NT2/D1 (cell line): Measurements from ENCODE around the gene OR52E6.
A peak's percentile ranks its signal among the peaks of the same experiment; 100 is the strongest.

Experiments used
- DNase-seq: peaks from one replicate; pipeline ENCODE4 v3.0.0-alpha.2; 2011; ENCODE audit warnings: low read depth, low spot score
- H3K27me3 ChIP-seq: 2 replicates; pipeline ENCODE4 v1.6.0; 2011; ENCODE audit warnings: mild to moderate bottlenecking; ENCODE audit not compliant: insufficient read length, insufficient read depth
- H3K36me3 ChIP-seq: 2 replicates; pipeline ENCODE4 v1.6.1; 2011; ENCODE audit warnings: mild to moderate bottlenecking, low read length, mixed read lengths; ENCODE audit not compliant: insufficient read depth, insufficient read length
- H3K4me1 ChIP-seq: 2 replicates; pipeline ENCODE4 v1.5.1; 2011; ENCODE audit not compliant: insufficient read depth, insufficient read length
- H3K4me3 ChIP-seq: 2 replicates; pipeline ENCODE4 v1.5.1; 2011; ENCODE audit warnings: low read depth; ENCODE audit not compliant: insufficient read length
- H3K9ac ChIP-seq: 2 replicates; pipeline ENCODE4 v1.6.0; 2011; ENCODE audit warnings: low read depth; ENCODE audit not compliant: insufficient read length
- H3K9me3 ChIP-seq: 2 replicates; pipeline ENCODE4 v1.5.1; 2011; ENCODE audit warnings: mild to moderate bottlenecking, low read length; ENCODE audit not compliant: insufficient read depth
- SUZ12 ChIP-seq: IDR thresholded peaks from 2 replicates; pipeline ENCODE4 v1.6.1; 2011; ENCODE audit not compliant: insufficient read length, insufficient read depth; ENCODE audit errors: extremely low read depth
- YY1 ChIP-seq: IDR thresholded peaks from 2 replicates; pipeline ENCODE4 v1.6.1; 2011; ENCODE audit not compliant: insufficient read length, insufficient read depth
- ZNF274 ChIP-seq: IDR thresholded peaks from 2 replicates; pipeline ENCODE4 v1.6.1; 2011; ENCODE audit warnings: mild to moderate bottlenecking, low read depth, low read length

Gene OR52E6

DNA sequence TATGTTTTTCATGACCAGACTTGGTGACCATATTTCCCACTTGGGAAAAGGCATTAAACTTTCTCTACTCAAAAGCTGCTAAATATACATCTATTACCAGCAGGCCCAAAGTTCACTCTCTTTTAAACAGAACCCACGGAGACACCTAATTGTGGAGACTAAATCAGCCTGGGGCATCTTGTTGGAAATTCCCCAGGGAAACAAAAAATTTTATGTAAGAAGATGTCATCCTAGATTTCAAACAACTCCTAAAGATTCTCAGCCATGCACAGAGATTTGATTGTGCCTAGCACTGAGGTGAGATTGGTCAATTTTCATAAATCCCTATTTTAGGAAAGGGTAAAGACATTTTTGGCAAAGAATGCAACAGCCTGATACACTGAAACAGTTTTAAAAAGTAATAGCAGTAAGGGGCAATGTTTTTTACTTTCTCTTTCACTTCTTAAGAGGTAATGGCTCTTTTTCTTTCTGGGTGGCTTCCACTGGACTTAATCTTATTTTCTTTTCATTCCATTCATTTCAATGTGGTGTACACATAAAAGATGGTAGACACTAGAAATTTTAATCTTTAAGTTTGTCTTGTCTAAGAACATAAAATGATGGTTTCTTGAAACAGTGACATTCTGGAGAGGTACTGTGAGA is 23.3 kb downstream of the OR52E6 start:
- no peaks in the 10 kb centered on the region for H3K36me3 ChIP-seq
- no peak overlapping the region for H3K4me3 ChIP-seq
- no peak overlapping the region for H3K9ac ChIP-seq
- TF ChIP-seq SUZ12 (no peak), ZNF274 (no peak), YY1 (no peak)
- H3K4me1 ChIP-seq: no peaks in the 10 kb centered on the region
- no peaks in the 10 kb centered on the region for H3K27me3 ChIP-seq
- no peaks in the 10 kb centered on the region for H3K9me3 ChIP-seq
- no peak for DNase-seq

DNA sequence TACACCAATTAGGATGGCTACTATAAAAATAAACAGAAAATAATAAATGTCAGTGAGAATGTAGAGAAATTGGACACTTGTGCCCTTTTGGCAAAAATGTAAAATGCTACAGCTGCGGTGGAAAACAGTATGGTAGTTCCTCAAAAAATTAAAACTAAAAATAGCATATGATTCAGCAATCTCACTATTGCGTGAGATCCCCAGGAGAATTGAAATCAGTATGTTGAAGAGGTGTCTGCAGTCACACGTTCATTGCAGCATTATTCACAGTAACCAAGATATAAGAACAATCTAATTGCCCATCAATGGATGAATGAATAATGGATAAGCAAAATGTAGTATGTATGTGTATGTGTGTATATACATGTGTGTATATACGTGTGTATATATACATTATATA is 26.2 kb downstream of the OR52E6 start:
- no peak for TF ChIP-seq YY1
- no peak for TF ChIP-seq SUZ12
- no peak for TF ChIP-seq ZNF274
- H3K9ac ChIP-seq: no peak overlapping the region
- no peaks in the 10 kb centered on the region for H3K9me3 ChIP-seq
- H3K36me3 ChIP-seq: no peaks in the 10 kb centered on the region
- no peak overlapping the region for H3K4me3 ChIP-seq
- DNase-seq: no peak
- no peaks in the 10 kb centered on the region for H3K4me1 ChIP-seq
- H3K27me3 ChIP-seq: no peaks in the 10 kb centered on the region

DNA sequence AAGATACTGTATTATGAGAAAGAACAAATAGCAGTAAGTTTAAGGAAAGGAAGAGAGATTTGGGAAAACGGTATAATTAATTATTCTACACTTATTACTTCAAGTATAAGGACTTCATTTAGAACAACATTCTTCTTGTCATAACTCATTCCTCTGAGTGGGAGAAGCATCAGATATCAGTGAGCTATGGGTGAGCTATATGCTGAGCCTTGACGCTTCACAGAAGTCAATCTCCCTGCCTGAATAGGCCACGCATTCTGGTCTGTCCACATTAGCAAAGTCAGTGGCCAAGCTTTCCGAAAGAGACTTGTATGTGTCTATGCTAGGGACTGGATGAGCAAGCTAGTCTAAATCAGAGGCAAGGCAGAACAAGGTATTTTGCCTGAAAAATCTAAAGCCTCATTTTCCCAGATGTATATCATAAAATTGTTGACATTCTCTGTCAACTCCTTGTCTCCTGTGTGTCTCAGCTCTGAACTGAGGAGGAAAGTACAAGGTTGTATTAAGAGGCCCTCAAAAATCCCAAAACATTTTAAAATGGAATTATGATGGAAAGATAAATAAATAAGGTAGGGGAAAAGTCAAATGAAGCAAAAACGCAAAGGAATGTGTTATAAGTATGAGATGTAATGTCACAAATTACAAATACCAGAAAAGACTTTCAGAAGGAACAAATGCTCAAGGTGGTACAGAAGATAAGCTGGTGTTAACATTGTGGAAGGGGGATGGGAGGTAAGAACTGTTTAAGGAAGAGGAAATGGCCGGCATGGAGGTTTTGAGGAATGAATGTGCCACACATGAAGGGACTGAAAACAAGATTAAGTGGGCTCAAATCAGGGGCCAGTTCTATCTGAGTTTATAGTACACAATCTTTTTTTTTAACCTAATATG is 31.5 kb downstream of the OR52E6 start:
- TF ChIP-seq ZNF274: no peak
- no peak for TF ChIP-seq YY1
- no peak for TF ChIP-seq SUZ12
- Histone ChIP-seq H3K9ac (no peak overlapping the region), H3K4me1 (no peaks in the 10 kb centered on the region), H3K9me3 (no peaks in the 10 kb centered on the region), H3K4me3 (no peak overlapping the region), H3K36me3 (no peaks in the 10 kb centered on the region), H3K27me3 (no peaks in the 10 kb centered on the region)
- no peak for DNase-seq

DNA sequence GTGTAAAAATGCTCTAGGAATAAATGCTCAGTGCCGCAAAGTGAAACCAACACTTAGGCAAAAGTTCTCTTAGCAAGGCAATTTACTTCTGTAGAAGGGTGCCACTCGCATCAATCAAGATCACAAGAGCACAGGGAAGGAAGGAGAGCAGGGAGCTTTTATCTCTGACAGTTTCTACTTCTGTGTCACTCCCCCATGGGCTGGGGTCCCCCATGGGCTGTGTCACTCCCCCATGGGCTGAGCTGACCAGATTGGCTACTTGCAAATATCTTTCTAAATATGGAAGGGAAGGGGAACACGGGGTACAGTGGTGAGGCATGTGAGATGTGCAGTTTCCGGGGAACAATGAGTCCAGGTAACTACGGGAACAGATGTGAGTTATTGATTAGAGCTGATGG is 32.6 kb downstream of the OR52E6 start:
- no peaks in the 10 kb centered on the region for H3K36me3 ChIP-seq
- H3K9me3 ChIP-seq: peaks cover 8% of the 10 kb centered on the region
- no peaks in the 10 kb centered on the region for H3K4me1 ChIP-seq
- DNase-seq: no peak
- no peak overlapping the region for H3K9ac ChIP-seq
- H3K27me3 ChIP-seq: no peaks in the 10 kb centered on the region
- H3K4me3 ChIP-seq: no peak overlapping the region
- TF ChIP-seq SUZ12 (no peak), ZNF274 (no peak), YY1 (no peak)

DNA sequence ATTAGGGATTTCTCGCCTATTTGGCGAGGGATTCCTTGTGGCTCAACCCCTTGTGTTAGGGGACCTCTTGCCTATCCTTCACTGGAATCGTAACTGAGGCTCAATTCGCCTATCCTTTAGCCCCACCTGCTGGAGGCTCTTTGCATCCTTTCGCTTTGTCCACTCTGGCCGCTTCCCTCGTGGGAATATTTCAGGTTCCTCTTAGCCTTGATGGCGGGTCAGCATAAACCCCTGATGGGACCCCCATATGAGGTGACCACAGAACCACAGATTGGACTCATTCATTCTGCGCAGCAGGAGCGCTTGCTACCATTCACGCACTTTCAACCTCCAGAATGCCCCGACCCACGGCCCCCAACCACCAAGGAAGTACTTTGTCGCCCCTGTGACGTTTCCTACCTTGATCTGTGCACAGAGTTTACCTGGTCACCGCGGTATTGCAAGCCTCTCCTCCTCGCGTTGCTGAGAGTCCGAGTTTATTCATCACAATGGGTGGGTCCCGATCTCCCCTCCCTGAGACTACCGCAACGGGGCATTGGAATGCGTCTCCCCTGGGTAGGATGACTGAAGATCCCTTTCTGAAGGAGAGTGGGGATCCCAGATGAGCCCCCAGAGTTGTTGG is 33.1 kb downstream of the OR52E6 start, which contains the start of gene OR52N2:
Gene OR52N2, plus strand, starts transcription at position 425 of the 622 bp plus-strand sequence. CDS start 11,412 bp downstream, outside the sequence.
- TF ChIP-seq ZNF274: no peak
- TF ChIP-seq YY1: no peak
- TF ChIP-seq SUZ12: no peak
- Histone ChIP-seq H3K4me3 (no peak within 1 kb of the TSS), H3K27me3 (no peaks in the 10 kb centered on the region), H3K4me1 (no peaks in the 10 kb centered on the region), H3K36me3 (no peaks in the 10 kb centered on the region), H3K9ac (no peak within 1 kb of the TSS), H3K9me3 (peaks cover 13% of the 10 kb centered on the region)
- peak; percentile 57 for DNase-seq

DNA sequence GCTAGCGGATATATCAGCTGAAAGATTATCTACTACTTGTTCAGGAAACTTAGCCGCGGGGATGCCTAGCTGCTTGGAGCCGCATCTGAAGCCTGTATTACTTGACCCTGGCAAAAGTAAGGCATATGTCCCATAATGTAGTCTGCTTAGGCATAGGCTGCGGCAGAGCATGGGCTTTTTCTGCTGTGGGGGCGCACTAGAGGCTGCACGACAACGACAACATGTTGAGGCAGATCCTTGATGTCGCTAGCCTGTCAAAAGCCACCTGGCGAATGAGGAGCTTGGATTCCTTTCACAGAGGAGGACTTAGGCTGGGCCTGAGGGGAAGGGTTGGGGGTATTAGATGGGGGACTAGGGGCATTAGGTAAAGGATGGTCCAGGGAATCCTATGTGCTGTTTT is 34.1 kb downstream of the OR52E6 start:
- no peak overlapping the region for H3K4me3 ChIP-seq
- no peaks in the 10 kb centered on the region for H3K27me3 ChIP-seq
- H3K9me3 ChIP-seq: peaks cover 18% of the 10 kb centered on the region
- H3K4me1 ChIP-seq: no peaks in the 10 kb centered on the region
- TF ChIP-seq YY1 (no peak), SUZ12 (no peak), ZNF274 (no peak)
- H3K9ac ChIP-seq: no peak overlapping the region
- H3K36me3 ChIP-seq: no peaks in the 10 kb centered on the region
- DNase-seq: no peak

DNA sequence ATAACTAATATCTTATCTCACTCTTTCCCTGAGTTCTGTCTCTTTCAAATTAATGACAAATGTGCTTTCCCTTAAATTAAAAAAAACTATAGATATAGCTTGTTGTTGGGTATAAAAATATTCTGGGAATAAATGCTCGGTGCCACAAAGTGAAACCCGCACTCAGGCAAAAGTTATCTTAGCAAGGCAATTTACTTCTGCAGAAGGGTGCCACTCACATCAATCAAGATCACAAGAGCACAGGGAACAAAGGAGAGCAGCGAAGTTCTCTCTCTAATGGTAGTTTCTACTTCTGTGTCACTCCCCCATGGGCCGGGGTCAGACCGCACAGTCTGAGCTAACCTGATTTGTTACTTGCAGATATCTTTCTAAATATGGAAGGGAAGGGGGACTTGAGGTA is 37.7 kb downstream of the OR52E6 start:
- no peak overlapping the region for H3K9ac ChIP-seq
- no peak for DNase-seq
- no peak overlapping the region for H3K4me3 ChIP-seq
- H3K36me3 ChIP-seq: no peaks in the 10 kb centered on the region
- TF ChIP-seq SUZ12 (no peak), YY1 (no peak), ZNF274 (no peak)
- no peaks in the 10 kb centered on the region for H3K4me1 ChIP-seq
- H3K27me3 ChIP-seq: no peaks in the 10 kb centered on the region
- H3K9me3 ChIP-seq: peaks cover 18% of the 10 kb centered on the region
